ENCODE measurements around the gene LCN2.
A peak's percentile ranks its signal among the peaks of the same experiment; 100 is the strongest.

Gene LCN2

GRCh38 chr9:128142061-128142460 is 7.2 kb upstream of the LCN2 start:
- Histone ChIP-seq H2AFZ (ENCODE audit: low read depth, low read length) (no peak overlapping the region), H3K4me1 (ENCODE audit: control insufficient read depth, insufficient read depth, low read depth, low read length) (peaks cover 14% of the 10 kb centered on the region), H4K8ac (ENCODE audit: low read length) (no peak overlapping the region), H3K9me3 (ENCODE audit: control insufficient read depth, low read length) (no peaks in the 10 kb centered on the region), H3K14ac (ENCODE audit: low read length in 2 of 2) (no peak overlapping the region), H3K79me1 (replicated peaks; ENCODE audit: low read length, poor library complexity, severe bottlenecking) (no peaks in the 10 kb centered on the region), H3K9ac (ENCODE audit: low read length) (no peak overlapping the region), H4K91ac (ENCODE audit: low read length) (no peak overlapping the region), H2BK120ac (ENCODE audit: low read depth, low read length) (no peak overlapping the region), H3K4me3 (ENCODE audit: insufficient read depth in 1 of 2, low read depth in 1 of 2, low read length in 2 of 2) (no peak overlapping the region), H2BK12ac (ENCODE audit: low read length in 2 of 2) (no peak overlapping the region), H3K23ac (ENCODE audit: low read length in 2 of 2) (no peak overlapping the region), H3K27me3 (ENCODE audit: control insufficient read depth in 1 of 2, insufficient read depth in 1 of 2, low read length in 2 of 2) (peaks cover 0 to 18% of the 10 kb centered on the region in 2 experiments), H2BK15ac (ENCODE audit: low read depth, poor library complexity, severe bottlenecking) (no peak overlapping the region), H2BK5ac (ENCODE audit: low read depth, low read length, poor library complexity, severe bottlenecking) (no peak overlapping the region), H3K18ac (ENCODE audit: low read depth in 1 of 2, low read length in 2 of 2) (no peak overlapping the region), H3K4ac (ENCODE audit: low read depth in 1 of 2, low read length in 2 of 2) (no peak overlapping the region), H2AK5ac (ENCODE audit: low read length, severe bottlenecking) (no peak overlapping the region), H3K27ac (ENCODE audit: low read length, poor library complexity, severe bottlenecking) (no peak overlapping the region), H3K4me2 (ENCODE audit: low read length, poor library complexity, severe bottlenecking) (no peak overlapping the region), H3K36me3 (ENCODE audit: control insufficient read depth in 1 of 2, insufficient read depth in 2 of 2, low read depth in 1 of 2, low read length in 2 of 2) (no peaks in the 10 kb centered on the region)
- WGBS, result 75% methylated on average over 4 of the region's 4 CpGs
- DNase-seq, result no peak

- Histone ChIP-seq H3K4me2 (ENCODE audit: low read length, poor library complexity, severe bottlenecking) (no peak overlapping the region), H3K23ac (ENCODE audit: low read length in 2 of 2) (no peak overlapping the region), H3K14ac (ENCODE audit: low read length in 2 of 2) (no peak overlapping the region), H2BK12ac (ENCODE audit: low read length in 2 of 2) (no peak overlapping the region), H2AK5ac (ENCODE audit: low read length, severe bottlenecking) (no peak overlapping the region), H4K91ac (ENCODE audit: low read length) (no peak overlapping the region), H3K4me1 (ENCODE audit: control insufficient read depth, insufficient read depth, low read depth, low read length) (peaks cover 9% of the 10 kb centered on the region), H2BK5ac (ENCODE audit: low read depth, low read length, poor library complexity, severe bottlenecking) (no peak overlapping the region), H3K4me3 (ENCODE audit: insufficient read depth in 1 of 2, low read depth in 1 of 2, low read length in 2 of 2) (no peak overlapping the region), H3K36me3 (ENCODE audit: control insufficient read depth in 1 of 2, insufficient read depth in 2 of 2, low read depth in 1 of 2, low read length in 2 of 2) (no peaks in the 10 kb centered on the region), H3K79me1 (replicated peaks; ENCODE audit: low read length, poor library complexity, severe bottlenecking) (no peaks in the 10 kb centered on the region), H3K27ac (ENCODE audit: low read length, poor library complexity, severe bottlenecking) (no peak overlapping the region), H2BK120ac (ENCODE audit: low read depth, low read length) (no peak overlapping the region), H4K8ac (ENCODE audit: low read length) (no peak overlapping the region), H3K9ac (ENCODE audit: low read length) (no peak overlapping the region), H3K9me3 (ENCODE audit: control insufficient read depth, low read length) (no peaks in the 10 kb centered on the region), H2AFZ (ENCODE audit: low read depth, low read length) (no peak overlapping the region), H3K4ac (ENCODE audit: low read depth in 1 of 2, low read length in 2 of 2) (no peak overlapping the region), H3K18ac (ENCODE audit: low read depth in 1 of 2, low read length in 2 of 2) (no peak overlapping the region), H2BK15ac (ENCODE audit: low read depth, poor library complexity, severe bottlenecking) (no peak overlapping the region), H3K27me3 (ENCODE audit: control insufficient read depth in 1 of 2, insufficient read depth in 1 of 2, low read length in 2 of 2) (peaks cover 0 to 13% of the 10 kb centered on the region in 2 experiments)
- WGBS, result no CpG with 5 or more reads among the region's 2 CpGs
- no peak for DNase-seq
These were observed 6.7 kb upstream of the LCN2 start for GRCh38 chr9:128142596-128142995.

- 87% methylated on average over 8 of the region's 8 CpGs for WGBS
- DNase-seq, result no peak
- H3K27me3 ChIP-seq (ENCODE audit: control insufficient read depth in 1 of 2, insufficient read depth in 1 of 2, low read length in 2 of 2), result peaks cover 0 to 16% of the 10 kb centered on the region in 2 experiments
These were observed 5.6 kb upstream of the LCN2 start for GRCh38 chr9:128143525-128144238.

GRCh38 chr9:128144239-128145181 is 4.7 kb upstream of the LCN2 start:
- no peak overlapping the region for H2BK15ac ChIP-seq (ENCODE audit: low read depth, poor library complexity, severe bottlenecking)
- no peaks in the 10 kb centered on the region for H3K36me3 ChIP-seq (ENCODE audit: control insufficient read depth in 1 of 2, insufficient read depth in 2 of 2, low read depth in 1 of 2, low read length in 2 of 2)
- H4K8ac ChIP-seq (ENCODE audit: low read length), result no peak overlapping the region
- H2BK120ac ChIP-seq (ENCODE audit: low read depth, low read length), result no peak overlapping the region
- H3K18ac ChIP-seq (ENCODE audit: low read depth in 1 of 2, low read length in 2 of 2), result no peak overlapping the region
- no peak overlapping the region for H3K4me3 ChIP-seq (ENCODE audit: insufficient read depth in 1 of 2, low read depth in 1 of 2, low read length in 2 of 2)
- H2BK12ac ChIP-seq (ENCODE audit: low read length in 2 of 2), result no peak overlapping the region
- H3K4me2 ChIP-seq (ENCODE audit: low read length, poor library complexity, severe bottlenecking), result no peak overlapping the region
- H2BK5ac ChIP-seq (ENCODE audit: low read depth, low read length, poor library complexity, severe bottlenecking), result no peak overlapping the region
- no peaks in the 10 kb centered on the region for H3K79me1 ChIP-seq (replicated peaks; ENCODE audit: low read length, poor library complexity, severe bottlenecking)
- H3K4ac ChIP-seq (ENCODE audit: low read depth in 1 of 2, low read length in 2 of 2), result no peak overlapping the region
- no peaks in the 10 kb centered on the region for H3K9me3 ChIP-seq (ENCODE audit: control insufficient read depth, low read length)
- peaks cover 2% of the 10 kb centered on the region for H3K4me1 ChIP-seq (ENCODE audit: control insufficient read depth, insufficient read depth, low read depth, low read length)
- no peak for DNase-seq
- no peak overlapping the region for H4K91ac ChIP-seq (ENCODE audit: low read length)
- no peak overlapping the region for H3K9ac ChIP-seq (ENCODE audit: low read length)
- no peak overlapping the region for H2AFZ ChIP-seq (ENCODE audit: low read depth, low read length)
- peaks cover 0 to 18% of the 10 kb centered on the region in 2 experiments for H3K27me3 ChIP-seq (ENCODE audit: control insufficient read depth in 1 of 2, insufficient read depth in 1 of 2, low read length in 2 of 2)
- H2AK5ac ChIP-seq (ENCODE audit: low read length, severe bottlenecking), result no peak overlapping the region
- 85% methylated on average over 20 of the region's 22 CpGs for WGBS
- H3K14ac ChIP-seq (ENCODE audit: low read length in 2 of 2), result peak overlapping the region in 1 of 2 experiments; percentile 9
- H3K23ac ChIP-seq (ENCODE audit: low read length in 2 of 2), result no peak overlapping the region
- H3K27ac ChIP-seq (ENCODE audit: low read length, poor library complexity, severe bottlenecking), result no peak overlapping the region

More at GRCh38 chr9:128143525-128144238, 5.6 kb upstream of the LCN2 start:
- no peak overlapping the region for H3K9ac ChIP-seq (ENCODE audit: low read length)
- H2BK12ac ChIP-seq (ENCODE audit: low read length in 2 of 2), result no peak overlapping the region
- H3K9me3 ChIP-seq (ENCODE audit: control insufficient read depth, low read length), result no peaks in the 10 kb centered on the region
- H3K4me3 ChIP-seq (ENCODE audit: insufficient read depth in 1 of 2, low read depth in 1 of 2, low read length in 2 of 2), result no peak overlapping the region
- H3K14ac ChIP-seq (ENCODE audit: low read length in 2 of 2), result no peak overlapping the region
- H2BK5ac ChIP-seq (ENCODE audit: low read depth, low read length, poor library complexity, severe bottlenecking), result no peak overlapping the region
- H2AFZ ChIP-seq (ENCODE audit: low read depth, low read length), result no peak overlapping the region
- H3K27ac ChIP-seq (ENCODE audit: low read length, poor library complexity, severe bottlenecking), result no peak overlapping the region
- no peak overlapping the region for H3K4ac ChIP-seq (ENCODE audit: low read depth in 1 of 2, low read length in 2 of 2)
- H3K4me2 ChIP-seq (ENCODE audit: low read length, poor library complexity, severe bottlenecking), result no peak overlapping the region
- peaks cover 2% of the 10 kb centered on the region for H3K4me1 ChIP-seq (ENCODE audit: control insufficient read depth, insufficient read depth, low read depth, low read length)
- H3K23ac ChIP-seq (ENCODE audit: low read length in 2 of 2), result no peak overlapping the region
- no peak overlapping the region for H2BK120ac ChIP-seq (ENCODE audit: low read depth, low read length)
- H4K8ac ChIP-seq (ENCODE audit: low read length), result no peak overlapping the region
- no peaks in the 10 kb centered on the region for H3K36me3 ChIP-seq (ENCODE audit: control insufficient read depth in 1 of 2, insufficient read depth in 2 of 2, low read depth in 1 of 2, low read length in 2 of 2)
- no peak overlapping the region for H2AK5ac ChIP-seq (ENCODE audit: low read length, severe bottlenecking)
- H2BK15ac ChIP-seq (ENCODE audit: low read depth, poor library complexity, severe bottlenecking), result no peak overlapping the region
- no peak overlapping the region for H3K18ac ChIP-seq (ENCODE audit: low read depth in 1 of 2, low read length in 2 of 2)
- no peaks in the 10 kb centered on the region for H3K79me1 ChIP-seq (replicated peaks; ENCODE audit: low read length, poor library complexity, severe bottlenecking)
- H4K91ac ChIP-seq (ENCODE audit: low read length), result no peak overlapping the region
